ENCODE results near the gene CCDC192. TPM values are rescaled to one million over a fixed set of nuclear protein-coding genes. Genes with fewer than 3 reads are reported as not detected.

CCDC192 gene
- total and polyA plus RNA-seq, 2 donors (not counting 3 experiments of a cell fraction or from before 2014, with no cell fraction given), result not detected

- H2AFZ ChIP-seq (ENCODE audit: low read depth, low read length), result no peak overlapping the region
- H3K9me1 ChIP-seq (replicated peaks; ENCODE audit: control insufficient read depth, extremely low read depth, insufficient read depth, low read length), result no peaks in the 10 kb centered on the region
- no TSS peak for BruUV-seq (replicated peaks)
- peak overlapping the region; percentile 91 for H3K9ac ChIP-seq (replicated peaks; ENCODE audit: extremely low read depth, insufficient read depth, low read length)
- POLR2A ChIA-PET, result no interaction called here
- TF ChIP-seq MYC (IDR thresholded peaks at IDR 0.05; ENCODE audit: low read depth, low read length), result no peak
- TF ChIP-seq EZH2 (IDR thresholded peaks at IDR 0.05; ENCODE audit: borderline replicate concordance, low read depth, low read length, severe bottlenecking), result no peak
- TF ChIP-seq POLR2A (IDR thresholded peaks at IDR 0.05; ENCODE audit: low read depth, low read length), result peak; percentile 10
- TF ChIP-seq CTCF (IDR thresholded peaks at IDR 0.05; ENCODE audit: extremely low read depth in 1 of 2, insufficient read depth in 1 of 2, low read depth in 1 of 2, low read length in 2 of 2), result no peak
- peak; percentile 96 for TF ChIP-seq JUN (IDR thresholded peaks at IDR 0.05; ENCODE audit: borderline replicate concordance, insufficient read depth, insufficient read length, low read depth)
- TF ChIP-seq POLR2AphosphoS5 (IDR thresholded peaks at IDR 0.05; ENCODE audit: insufficient read depth, low read depth, low read length), result no peak
- peak; percentile 48 for TF ChIP-seq FOS (IDR thresholded peaks at IDR 0.05; ENCODE audit: borderline replicate concordance, insufficient read depth, low read length)
- TF ChIP-seq GATA2 (IDR thresholded peaks at IDR 0.05; ENCODE audit: insufficient read depth, insufficient read length, low read depth, low read length), result peak; percentile 34
- no peak for TF ChIP-seq MAX (IDR thresholded peaks at IDR 0.05; ENCODE audit: insufficient read depth, insufficient read length)
- DNase-seq (ENCODE audit: low read depth, low spot score) (peak; percentile 80), FAIRE-seq (peak; percentile 12)
- intact Hi-C loops (cut with micrococcal nuclease), result loop anchor here (1.0 kb wide), 5 partner anchors 8 to 175 kb away; no protein-coding TSS in a partner anchor
- H3K4me3 ChIP-seq (replicated peaks in 1 of 3; ENCODE audit: insufficient read depth in 1 of 3, low read depth in 1 of 3, low read length in 3 of 3), result peak overlapping the region in 1 of 3 experiments; percentile 28
- peak overlapping the region; percentile 92 for H3K4me2 ChIP-seq (ENCODE audit: insufficient read depth, low read length)
- H3K27ac ChIP-seq (ENCODE audit: insufficient read depth, low read depth, low read length), result peak overlapping the region; percentile 97
- H3K36me3 ChIP-seq (ENCODE audit: control insufficient read depth in 2 of 2, extremely low read depth in 1 of 2, insufficient read depth in 2 of 2, low read length in 2 of 2), result no peaks in the 10 kb centered on the region
- CTCF ChIA-PET, result interaction anchor here (0.6 to 1.6 kb wide), 5 partner anchors 9 to 271 kb away, joined by 3 to 10 read pairs (median 4); no protein-coding TSS in a partner anchor
- no peaks in the 10 kb centered on the region for H3K79me2 ChIP-seq (ENCODE audit: control insufficient read depth, insufficient read depth, low read length)
- no peaks in the 10 kb centered on the region for H4K20me1 ChIP-seq (replicated peaks; ENCODE audit: control insufficient read depth, extremely low read depth, insufficient read depth, low read length)
- dilution Hi-C loops (cut with MboI; ENCODE audit: extremely low pct_ligation_motif_present, low sequenced_read_pairs), result no loop called here
- peaks cover 0 to 5% of the 10 kb centered on the region in 2 experiments for H3K27me3 ChIP-seq (ENCODE audit: control insufficient read depth in 2 of 2, insufficient read depth in 2 of 2, low read length in 2 of 2)
- H3K4me1 ChIP-seq (ENCODE audit: control insufficient read depth, extremely low read depth, insufficient read depth, low read length), result peaks cover 34% of the 10 kb centered on the region
- H3K9me3 ChIP-seq (replicated peaks; ENCODE audit: control insufficient read depth, insufficient read depth, low read length), result no peaks in the 10 kb centered on the region
Measured at GRCh38 chr5:127863161-127863560, 160.0 kb downstream of the CCDC192 start.

All from endothelial cell of umbilical vein (primary cell).